A673 (cell line): ENCODE data around the gene FSCN2.

ENCODE experiments used
- EZH2 ChIP-seq: fragments of 200-600 bp; sonication (generic); IDR thresholded peaks from 2 replicates; pipeline ENCODE4 v1.6.1; 2017; ENCODE audit warnings: borderline replicate concordance, low read depth, mild to moderate bottlenecking, mixed read lengths, antibody characterized with exemption, low read length; ENCODE audit not compliant: poor library complexity, severe bottlenecking
- TF ChIP-seq, protein P1 (sequence below): fragments of 300-800, 200-600 bp; sonication (generic); conservative IDR thresholded peaks from 2 replicates; pipeline ENCODE4 v1.5.1; 2017; ENCODE audit warnings: low read depth, mild to moderate bottlenecking, antibody characterized with exemption, low read length, moderate library complexity, mixed read lengths

DNA sequence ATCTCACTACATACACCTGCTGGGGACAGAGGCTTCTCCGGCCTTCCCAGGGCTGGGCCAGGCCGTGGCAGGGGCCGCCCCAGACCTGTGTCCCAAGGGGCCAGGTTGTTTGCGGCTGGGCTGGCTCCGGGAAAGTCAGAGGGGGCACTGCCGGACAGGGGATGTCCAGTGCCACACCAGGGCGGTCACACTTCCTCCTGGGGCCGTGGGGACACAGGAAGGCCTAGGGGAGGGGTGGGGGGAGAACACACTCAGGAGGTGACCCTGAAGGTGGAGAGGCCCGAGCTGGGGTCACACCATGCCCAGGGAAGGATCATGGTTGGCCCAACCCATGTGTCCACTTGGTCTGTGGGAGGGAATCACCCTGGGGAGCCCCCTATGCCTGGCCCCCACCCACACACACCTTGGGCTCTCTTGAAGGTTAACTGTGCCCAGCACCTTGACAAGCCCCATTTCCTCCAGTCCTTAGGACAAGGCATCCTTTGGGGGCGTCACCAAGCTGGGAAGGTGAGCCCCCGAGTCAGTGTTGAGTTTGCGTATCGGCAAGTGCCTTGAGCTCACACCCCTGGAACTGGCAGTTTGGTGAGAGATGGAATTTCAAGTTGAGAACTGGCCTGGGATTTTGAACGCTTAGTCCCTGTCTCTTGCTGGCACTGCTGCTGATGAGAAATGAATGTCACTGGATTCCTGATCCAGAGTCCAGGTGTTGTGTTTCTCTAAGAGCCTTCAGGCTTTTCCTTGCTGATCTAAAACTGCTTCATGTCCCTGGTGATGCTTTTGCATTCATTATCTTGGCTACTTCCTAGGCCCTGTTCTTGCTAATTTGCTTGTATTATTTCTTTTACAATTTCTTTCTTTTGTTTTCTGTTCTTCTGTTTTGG lies 7.9 kb upstream of the FSCN2 start:
- TF ChIP-seq, protein P1, sequence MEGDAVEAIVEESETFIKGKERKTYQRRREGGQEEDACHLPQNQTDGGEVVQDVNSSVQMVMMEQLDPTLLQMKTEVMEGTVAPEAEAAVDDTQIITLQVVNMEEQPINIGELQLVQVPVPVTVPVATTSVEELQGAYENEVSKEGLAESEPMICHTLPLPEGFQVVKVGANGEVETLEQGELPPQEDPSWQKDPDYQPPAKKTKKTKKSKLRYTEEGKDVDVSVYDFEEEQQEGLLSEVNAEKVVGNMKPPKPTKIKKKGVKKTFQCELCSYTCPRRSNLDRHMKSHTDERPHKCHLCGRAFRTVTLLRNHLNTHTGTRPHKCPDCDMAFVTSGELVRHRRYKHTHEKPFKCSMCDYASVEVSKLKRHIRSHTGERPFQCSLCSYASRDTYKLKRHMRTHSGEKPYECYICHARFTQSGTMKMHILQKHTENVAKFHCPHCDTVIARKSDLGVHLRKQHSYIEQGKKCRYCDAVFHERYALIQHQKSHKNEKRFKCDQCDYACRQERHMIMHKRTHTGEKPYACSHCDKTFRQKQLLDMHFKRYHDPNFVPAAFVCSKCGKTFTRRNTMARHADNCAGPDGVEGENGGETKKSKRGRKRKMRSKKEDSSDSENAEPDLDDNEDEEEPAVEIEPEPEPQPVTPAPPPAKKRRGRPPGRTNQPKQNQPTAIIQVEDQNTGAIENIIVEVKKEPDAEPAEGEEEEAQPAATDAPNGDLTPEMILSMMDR, result no peak
- TF ChIP-seq EZH2, result no peak
